ENCODE data around the gene SULF2.

DNA sequence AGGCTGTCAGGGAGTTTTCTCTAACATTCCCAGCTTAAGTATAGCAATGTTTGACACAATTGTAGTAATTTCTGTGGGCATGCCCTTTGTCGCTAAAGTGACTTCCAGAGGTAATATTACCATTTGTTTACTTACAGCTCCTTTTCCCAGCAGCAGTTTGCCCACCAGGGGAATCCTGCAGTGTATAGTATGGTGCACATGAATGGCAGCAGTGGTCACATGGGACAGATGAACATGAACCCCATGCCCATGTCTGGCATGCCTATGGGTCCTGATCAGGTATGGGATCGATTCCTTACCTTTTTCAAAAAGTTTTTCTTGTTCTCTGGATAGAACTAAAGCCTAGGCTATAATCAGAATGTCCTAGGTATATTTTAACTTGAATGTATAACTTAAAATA, 132.5 kb downstream of the SULF2 start:
- TF ChIP-seq YY1 (IDR thresholded peaks at IDR 0.05; ENCODE audit: insufficient read depth, insufficient read length) (no peak), SUZ12 (IDR thresholded peaks at IDR 0.05; ENCODE audit: extremely low read depth, insufficient read depth, insufficient read length) (no peak), ZNF274 (IDR thresholded peaks at IDR 0.05; ENCODE audit: low read depth, low read length) (no peak)
